AG04449 (cell line): ENCODE results near the gene NPB.

Experiments used
- CTCF ChIA-PET: fragments of 350-600 bp; formaldehyde crosslinking; extraction: SDS; loops from one replicate; lab custom pipeline; 2021; ENCODE audit warnings: antibody characterized with exemption; lab: Yijun Ruan, JAX
- POLR2A ChIA-PET: fragments of 400-600, 350-600 bp; formaldehyde crosslinking; extraction: SDS; loops from one replicate; lab custom pipeline; 2020; ENCODE audit warnings: antibody characterized with exemption, inconsistent platforms; lab: Yijun Ruan, JAX
- DNase-seq: peaks from one replicate; pipeline ENCODE4 v3.0.0-alpha.2; 2010; ENCODE audit warnings: low read depth, low spot score
- H3K4me3 ChIP-seq: 2 replicates; pipeline ENCODE4 v1.5.1; 2011; ENCODE audit warnings: low read depth, mild to moderate bottlenecking, control low read depth, low read length
- TF ChIP-seq, protein P1 (sequence below): IDR thresholded peaks from one replicate; pipeline ENCODE4 v1.5.1; 2011; ENCODE audit warnings: mild to moderate bottlenecking, moderate library complexity, low read length, control low read depth, inconsistent platforms; ENCODE audit not compliant: insufficient read depth; ENCODE audit errors: missing control alignments

NPB gene

DNA sequence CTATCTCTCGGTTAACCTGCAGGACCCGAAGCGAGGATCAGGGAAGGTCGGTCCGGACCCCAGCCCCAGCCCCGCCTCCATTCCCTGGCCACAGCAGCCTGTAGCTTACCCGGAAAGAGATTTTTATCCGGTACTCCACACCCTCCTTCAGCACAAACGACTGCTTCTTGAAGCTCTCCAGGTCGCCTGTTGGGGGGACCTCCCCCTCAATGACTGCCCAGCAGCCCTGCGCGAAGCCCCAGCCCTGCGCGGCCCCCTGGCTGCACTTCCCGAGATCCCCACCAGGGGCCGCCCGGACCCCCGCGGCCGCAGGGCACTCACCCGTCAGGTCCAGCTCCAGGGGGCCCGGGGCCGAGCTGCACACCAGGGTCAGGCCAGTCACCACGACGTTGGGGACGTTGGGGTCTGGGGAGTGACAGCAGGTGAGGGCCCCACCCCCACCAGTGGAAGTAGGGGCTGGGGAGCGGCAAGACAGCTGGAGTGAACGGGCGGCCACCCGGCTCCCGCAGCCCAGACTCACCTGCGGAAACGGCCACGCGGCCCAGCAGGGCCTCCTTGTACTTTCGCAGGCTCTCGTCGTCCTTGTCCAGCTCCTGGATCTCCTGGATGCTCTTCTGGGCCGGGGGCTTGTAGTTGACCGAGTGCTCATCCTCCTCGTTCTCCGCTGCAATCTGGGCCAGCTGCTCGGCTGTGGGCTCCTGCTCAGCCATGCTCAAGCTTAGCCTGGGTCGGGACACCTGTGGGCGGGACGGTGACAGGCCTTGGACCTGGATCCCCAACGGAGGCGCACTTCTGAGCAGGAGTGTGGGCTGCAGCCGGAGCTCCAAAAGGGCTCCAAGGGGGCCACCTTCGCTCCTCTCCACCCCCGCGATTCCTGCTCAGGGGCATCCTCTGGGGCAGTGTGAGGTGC, 32.6 kb upstream of the NPB start:
- TF ChIP-seq, protein P1, sequence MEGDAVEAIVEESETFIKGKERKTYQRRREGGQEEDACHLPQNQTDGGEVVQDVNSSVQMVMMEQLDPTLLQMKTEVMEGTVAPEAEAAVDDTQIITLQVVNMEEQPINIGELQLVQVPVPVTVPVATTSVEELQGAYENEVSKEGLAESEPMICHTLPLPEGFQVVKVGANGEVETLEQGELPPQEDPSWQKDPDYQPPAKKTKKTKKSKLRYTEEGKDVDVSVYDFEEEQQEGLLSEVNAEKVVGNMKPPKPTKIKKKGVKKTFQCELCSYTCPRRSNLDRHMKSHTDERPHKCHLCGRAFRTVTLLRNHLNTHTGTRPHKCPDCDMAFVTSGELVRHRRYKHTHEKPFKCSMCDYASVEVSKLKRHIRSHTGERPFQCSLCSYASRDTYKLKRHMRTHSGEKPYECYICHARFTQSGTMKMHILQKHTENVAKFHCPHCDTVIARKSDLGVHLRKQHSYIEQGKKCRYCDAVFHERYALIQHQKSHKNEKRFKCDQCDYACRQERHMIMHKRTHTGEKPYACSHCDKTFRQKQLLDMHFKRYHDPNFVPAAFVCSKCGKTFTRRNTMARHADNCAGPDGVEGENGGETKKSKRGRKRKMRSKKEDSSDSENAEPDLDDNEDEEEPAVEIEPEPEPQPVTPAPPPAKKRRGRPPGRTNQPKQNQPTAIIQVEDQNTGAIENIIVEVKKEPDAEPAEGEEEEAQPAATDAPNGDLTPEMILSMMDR: peak; percentile 86
- no peak for DNase-seq
- H3K4me3 ChIP-seq: peak overlapping the region; percentile 81
- ChIA-PET POLR2A (interaction anchor here (0.7 to 2.6 kb wide), 8 partner anchors 8 to 156 kb away, joined by 3 to 28 read pairs (median 4); partner anchors contain the start of genes MCRIP1 and P4HB), CTCF (interaction anchor here (0.6 to 2.9 kb wide), 21 partner anchors 8 to 151 kb away, joined by 3 to 15 read pairs (median 4); partner anchors contain the start of genes P4HB and PCYT2)

DNA sequence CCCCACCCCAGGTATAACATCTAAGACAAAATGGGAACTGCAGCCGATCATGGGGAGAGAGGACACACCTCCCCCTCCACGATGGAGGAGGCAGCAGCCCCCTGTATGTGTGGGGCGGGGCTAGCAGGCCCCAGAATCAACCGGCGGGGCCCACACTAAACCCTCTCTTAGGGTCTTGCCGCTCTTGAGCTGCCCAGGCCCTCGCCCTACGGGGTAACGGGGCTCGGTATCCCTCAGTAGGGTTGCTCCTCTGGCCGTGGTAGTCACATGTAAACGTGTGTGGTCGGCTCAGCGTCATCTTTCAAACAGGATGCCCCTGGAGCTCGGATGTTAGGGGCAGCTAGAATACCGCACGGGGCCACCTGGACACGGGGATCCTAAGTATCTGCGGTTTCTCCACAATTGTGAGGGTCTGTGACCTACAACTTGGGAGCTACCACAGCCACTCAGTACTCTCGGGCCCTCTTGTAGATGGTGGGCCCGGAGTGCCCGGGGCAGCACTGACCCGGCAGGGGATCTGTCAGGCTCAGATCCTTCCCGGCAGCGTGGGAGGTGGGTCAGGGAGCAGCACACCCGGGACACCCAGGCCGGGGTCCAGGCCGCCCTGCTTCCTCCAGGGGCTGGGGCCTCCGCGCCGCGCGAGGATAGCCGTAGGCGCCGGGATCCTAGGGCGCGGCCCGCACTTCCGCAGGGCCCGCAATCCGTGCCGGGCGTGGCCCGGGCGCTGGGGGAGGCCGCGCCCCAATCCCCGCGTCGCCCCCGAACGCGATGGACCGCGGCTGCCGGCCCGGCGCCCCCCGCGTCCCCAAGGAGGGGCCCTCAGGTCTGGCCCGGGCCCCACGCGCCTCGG, 31.7 kb upstream of the NPB start:
- no peak for DNase-seq
- TF ChIP-seq, protein P1: no peak
- ChIA-PET POLR2A (interaction anchor here (0.7 to 2.6 kb wide), 4 partner anchors 9 to 37 kb away, joined by 3 to 28 read pairs (median 4); partner anchors contain the start of genes MCRIP1 and P4HB), CTCF (interaction anchor here (1.1 to 2.9 kb wide), 13 partner anchors 9 to 150 kb away, joined by 3 to 15 read pairs (median 5); partner anchors contain the start of genes P4HB and PCYT2)
- H3K4me3 ChIP-seq: peak overlapping the region; percentile 81

DNA sequence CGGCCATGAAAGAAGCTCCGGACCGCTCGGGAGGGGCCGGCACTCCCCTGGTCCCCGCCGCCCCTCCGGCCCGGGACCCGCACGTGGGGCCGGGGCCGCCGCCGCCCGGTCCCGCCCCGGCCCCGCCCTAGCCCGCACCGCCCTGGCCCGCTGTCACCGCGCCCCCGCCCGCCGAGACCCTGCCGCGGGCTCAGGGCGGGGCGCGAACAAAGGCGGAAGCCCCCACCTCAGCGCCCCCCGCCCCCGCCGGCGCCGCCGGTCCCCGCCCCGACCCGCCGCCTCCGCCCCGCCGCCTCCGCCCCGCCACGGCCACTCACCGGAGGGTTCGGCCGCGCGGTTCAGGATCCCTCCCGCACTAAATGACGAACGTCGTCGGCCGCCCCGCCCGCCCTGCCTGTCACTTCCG, 31.1 kb upstream of the NPB start, which contains the start of gene ARHGDIA:
Gene ARHGDIA, minus strand, starts transcription at position 357 of the 406 bp plus-strand sequence. CDS start 1,407 bp downstream, outside the sequence.
- ChIA-PET CTCF (interaction anchor here (1.1 to 2.9 kb wide), 7 partner anchors 9 to 149 kb away, joined by 3 to 15 read pairs (median 4); no protein-coding TSS in a partner anchor), POLR2A (interaction anchor here (0.9 to 2.6 kb wide), 3 partner anchors 10 to 38 kb away, joined by 3 to 28 read pairs (median 4); partner anchors contain the start of genes MCRIP1 and P4HB)
- no peak for DNase-seq
- TF ChIP-seq, protein P1: no peak
- peak within 1 kb of the TSS; percentile 81 for H3K4me3 ChIP-seq

DNA sequence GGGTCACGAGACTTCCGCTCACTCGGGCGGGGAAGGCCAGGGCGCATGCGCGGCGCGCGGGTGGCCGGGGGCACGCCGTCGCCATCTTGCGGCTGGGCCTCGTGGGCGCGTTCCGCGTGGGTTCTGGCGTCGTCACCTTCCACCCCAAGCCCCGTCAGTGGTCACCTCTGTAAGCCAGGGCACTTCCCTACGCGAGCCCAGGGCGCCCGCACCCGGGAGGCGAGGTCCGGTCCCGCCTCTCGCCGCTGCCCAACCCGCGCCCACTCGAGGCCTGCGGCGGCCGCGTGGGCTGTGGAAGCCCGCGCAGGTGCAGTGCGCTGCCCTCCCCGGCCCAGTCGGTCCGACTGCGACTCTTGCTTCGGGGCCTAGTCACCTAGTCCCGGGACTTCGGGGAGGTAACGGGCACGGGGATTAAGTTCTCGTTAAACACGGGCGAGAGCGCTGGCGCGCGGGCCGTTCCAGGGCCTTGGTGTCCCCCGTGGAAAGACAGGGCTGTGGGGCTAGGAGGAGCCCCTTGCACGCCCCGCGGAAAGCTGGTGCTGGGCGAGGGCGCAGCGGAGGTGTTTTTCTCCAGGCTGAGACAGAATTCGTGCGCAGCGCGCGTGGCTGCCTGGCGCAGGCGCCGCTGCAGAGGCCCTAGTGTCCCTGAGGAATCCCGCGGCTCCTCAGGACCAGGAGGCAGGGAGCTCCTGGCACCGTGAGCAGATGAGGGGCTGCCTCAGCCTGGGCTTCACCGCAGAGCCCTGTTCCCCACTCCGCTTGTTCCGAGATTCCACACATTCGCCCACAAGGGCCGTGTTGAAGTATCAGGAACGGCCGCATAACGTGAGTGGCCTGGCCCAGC, 30.4 kb upstream of the NPB start:
- ChIA-PET POLR2A (interaction anchor here (1.2 to 2.6 kb wide), 8 partner anchors 10 to 149 kb away, joined by 3 to 28 read pairs (median 4); partner anchors contain the start of genes MCRIP1 and P4HB), CTCF (interaction anchor here (1.2 to 2.9 kb wide), 4 partner anchors 8 to 149 kb away, joined by 4 to 15 read pairs (median 6); no protein-coding TSS in a partner anchor)
- TF ChIP-seq, protein P1: peak; percentile 43
- H3K4me3 ChIP-seq: peak overlapping the region; percentile 81
- DNase-seq: no peak

DNA sequence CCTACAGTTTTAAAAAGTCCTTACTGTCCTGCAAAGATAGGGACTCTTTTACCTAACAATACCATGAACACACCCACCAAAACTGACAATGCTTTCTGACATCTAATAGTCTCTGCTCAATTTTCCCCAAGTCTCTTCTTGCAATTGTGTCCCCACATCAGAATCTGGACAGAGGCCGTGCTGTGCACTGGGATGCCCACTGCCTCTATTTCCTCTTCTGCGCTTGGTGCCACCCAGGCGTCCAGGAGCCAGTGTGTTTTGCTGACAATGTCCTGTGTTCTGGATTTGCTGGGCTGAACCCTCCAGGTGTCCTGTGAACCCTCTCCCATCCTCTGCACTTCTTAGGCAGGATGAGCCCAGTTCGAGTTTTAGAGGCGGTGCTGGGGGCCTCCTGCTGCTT, 24.5 kb upstream of the NPB start:
- no peak overlapping the region for H3K4me3 ChIP-seq
- no peak for DNase-seq
- ChIA-PET POLR2A (interaction anchor here (1.1 kb wide), 1 partner anchor 9 kb away, joined by 3 read pairs; no protein-coding TSS in a partner anchor), CTCF (no interaction called here)
- TF ChIP-seq, protein P1: no peak
